MM.1S (cell line): ENCODE data around the gene MAP3K15.

Source experiments
- EZH2 ChIP-seq: fragments of 300-600 bp; sonication (generic); optimal IDR thresholded peaks from 2 replicates; pipeline ENCODE3; 2017; ENCODE audit warnings: low read depth, mild to moderate bottlenecking, antibody characterized with exemption, low read length, mixed read lengths
- EZH2phosphoT487 ChIP-seq: fragments of 300-600 bp; sonication (generic); IDR thresholded peaks from 2 replicates; pipeline ENCODE4 v1.6.1; 2018; ENCODE audit warnings: antibody characterized with exemption, low read length
- TF ChIP-seq, protein P1 (sequence below): fragments of 300-600 bp; sonication (generic); IDR thresholded peaks from 2 replicates; pipeline ENCODE4 v1.5.1; 2016; ENCODE audit warnings: antibody characterized with exemption, low read length, mixed read lengths

- TF ChIP-seq EZH2: no peak
- TF ChIP-seq, protein P1, sequence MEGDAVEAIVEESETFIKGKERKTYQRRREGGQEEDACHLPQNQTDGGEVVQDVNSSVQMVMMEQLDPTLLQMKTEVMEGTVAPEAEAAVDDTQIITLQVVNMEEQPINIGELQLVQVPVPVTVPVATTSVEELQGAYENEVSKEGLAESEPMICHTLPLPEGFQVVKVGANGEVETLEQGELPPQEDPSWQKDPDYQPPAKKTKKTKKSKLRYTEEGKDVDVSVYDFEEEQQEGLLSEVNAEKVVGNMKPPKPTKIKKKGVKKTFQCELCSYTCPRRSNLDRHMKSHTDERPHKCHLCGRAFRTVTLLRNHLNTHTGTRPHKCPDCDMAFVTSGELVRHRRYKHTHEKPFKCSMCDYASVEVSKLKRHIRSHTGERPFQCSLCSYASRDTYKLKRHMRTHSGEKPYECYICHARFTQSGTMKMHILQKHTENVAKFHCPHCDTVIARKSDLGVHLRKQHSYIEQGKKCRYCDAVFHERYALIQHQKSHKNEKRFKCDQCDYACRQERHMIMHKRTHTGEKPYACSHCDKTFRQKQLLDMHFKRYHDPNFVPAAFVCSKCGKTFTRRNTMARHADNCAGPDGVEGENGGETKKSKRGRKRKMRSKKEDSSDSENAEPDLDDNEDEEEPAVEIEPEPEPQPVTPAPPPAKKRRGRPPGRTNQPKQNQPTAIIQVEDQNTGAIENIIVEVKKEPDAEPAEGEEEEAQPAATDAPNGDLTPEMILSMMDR: no peak
- TF ChIP-seq EZH2phosphoT487: no peak
These were observed 17.4 kb upstream of the MAP3K15 start for GRCh38 chrX:19532709-19533108.
